ENCODE results near the gene AMPD3. TPM values are rescaled to one million over a fixed set of nuclear protein-coding genes. Genes with fewer than 3 reads are reported as not detected.

AMPD3 gene
- total and polyA plus RNA-seq, 2 of the 13 experiments (the other 11 are each of a cell fraction or from before 2014, with no cell fraction given): 0.33 to 2.3 TPM

GRCh38 chr11:10540915-10541560, 86.0 kb downstream of the AMPD3 start, which contains the start of gene RNF141 (continued):
- TF ChIP-seq ZNF543 (CRISPR knock-in tag; IDR thresholded peaks at IDR 0.05): peak; percentile 84
- TF ChIP-seq, protein P1, sequence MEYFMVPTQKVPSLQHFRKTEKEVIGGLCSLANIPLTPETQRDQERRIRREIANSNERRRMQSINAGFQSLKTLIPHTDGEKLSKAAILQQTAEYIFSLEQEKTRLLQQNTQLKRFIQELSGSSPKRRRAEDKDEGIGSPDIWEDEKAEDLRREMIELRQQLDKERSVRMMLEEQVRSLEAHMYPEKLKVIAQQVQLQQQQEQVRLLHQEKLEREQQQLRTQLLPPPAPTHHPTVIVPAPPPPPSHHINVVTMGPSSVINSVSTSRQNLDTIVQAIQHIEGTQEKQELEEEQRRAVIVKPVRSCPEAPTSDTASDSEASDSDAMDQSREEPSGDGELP (IDR thresholded peaks at IDR 0.05; ENCODE audit: borderline replicate concordance, low read depth): no peak; the same call in 1 of the 2 replicates
- peak; percentile 80; the same call in 1 of the 2 replicates for TF ChIP-seq HOXA5 (CRISPR knock-in tag; IDR thresholded peaks at IDR 0.05)
- no peak for TF ChIP-seq GATAD2A (CRISPR knock-in tag; IDR thresholded peaks at IDR 0.05)
- no peak for TF ChIP-seq CEBPZ (IDR thresholded peaks at IDR 0.05; ENCODE audit: low read length)
- no peak for TF ChIP-seq RARG (CRISPR knock-in tag; IDR thresholded peaks at IDR 0.05; ENCODE audit: low read depth)
- no peak for TF ChIP-seq MTA1 (CRISPR knock-in tag; IDR thresholded peaks at IDR 0.05; ENCODE audit: borderline replicate concordance)
- TF ChIP-seq ZBTB44 (CRISPR knock-in tag; IDR thresholded peaks at IDR 0.05): no peak
- TF ChIP-seq ZNF253 (CRISPR knock-in tag; IDR thresholded peaks at IDR 0.05; ENCODE audit: borderline replicate concordance): peak; percentile 33; the same call in 1 of the 2 replicates
- TF ChIP-seq, protein P2, sequence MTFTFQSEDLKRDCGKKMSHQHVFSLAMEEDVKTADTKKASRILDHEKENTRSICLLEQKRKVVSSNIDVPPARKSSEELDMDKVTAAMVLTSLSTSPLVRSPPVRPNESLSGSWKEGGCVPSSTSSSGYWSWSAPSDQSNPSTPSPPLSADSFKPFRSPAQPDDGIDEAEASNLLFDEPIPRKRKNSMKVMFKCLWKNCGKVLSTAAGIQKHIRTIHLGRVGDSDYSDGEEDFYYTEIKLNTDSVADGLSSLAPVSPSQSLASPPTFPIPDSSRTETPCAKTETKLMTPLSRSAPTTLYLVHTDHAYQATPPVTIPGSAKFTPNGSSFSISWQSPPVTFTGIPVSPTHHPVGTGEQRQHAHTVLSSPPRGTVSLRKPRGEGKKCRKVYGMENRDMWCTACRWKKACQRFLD (CRISPR knock-in tag; IDR thresholded peaks at IDR 0.05; ENCODE audit: borderline replicate concordance): peak; percentile 82; the same call in 1 of the 2 replicates
- no peak for TF ChIP-seq NFIB (CRISPR knock-in tag; IDR thresholded peaks at IDR 0.05; ENCODE audit: borderline replicate concordance)
- TF ChIP-seq ATF7-NPFF (CRISPR knock-in tag; IDR thresholded peaks at IDR 0.05; ENCODE audit: low read depth): peak; percentile 73
- no peak for TF ChIP-seq SNRNP70 (IDR thresholded peaks at IDR 0.05; ENCODE audit: low read depth, low read length)
- peak; percentile 53; the same call in 1 of the 2 replicates for TF ChIP-seq MEIS2 (CRISPR knock-in tag; IDR thresholded peaks at IDR 0.05)
- no peak for TF ChIP-seq PCBP2 (optimal IDR thresholded peaks at IDR 0.05; ENCODE audit: low read depth, low read length, poor library complexity, severe bottlenecking)

All from HepG2 (cell line).